NCI-H345 treated with DMSO at 0.1 percent for 48 hours (cell line): ENCODE data around the gene SYCP2.

Experiments
- DNase-seq: peaks from one replicate; lab custom pipeline; 2025; ENCODE audit not compliant: unreplicated experiment; lab: John Stamatoyannopoulos, UW

SYCP2 gene

GRCh38 chr20:59845472-59845871, 88.0 kb downstream of the SYCP2 start:
- no peak for DNase-seq

GRCh38 chr20:59839400-59839799, 94.0 kb downstream of the SYCP2 start:
- no peak for DNase-seq

GRCh38 chr20:59837623-59838394, 95.6 kb downstream of the SYCP2 start:
- no peak for DNase-seq

- DNase-seq: peak; percentile 9
Measured at GRCh38 chr20:59836767-59837166, 96.7 kb downstream of the SYCP2 start.

- DNase-seq: peak; percentile 42
Measured at GRCh38 chr20:59835448-59836395, 97.7 kb downstream of the SYCP2 start.

GRCh38 chr20:59835057-59835447, 98.4 kb downstream of the SYCP2 start:
- peak; percentile 44 for DNase-seq

- DNase-seq: no peak
Measured at GRCh38 chr20:59832406-59833363, 100.8 kb downstream of the SYCP2 start.

- DNase-seq: no peak
Measured at GRCh38 chr20:59831916-59832270, 101.5 kb downstream of the SYCP2 start.

- no peak for DNase-seq
Measured at GRCh38 chr20:59831024-59831915, 102.2 kb downstream of the SYCP2 start.

GRCh38 chr20:59830665-59831023, 102.8 kb downstream of the SYCP2 start:
- no peak for DNase-seq

- no peak for DNase-seq
Measured at GRCh38 chr20:59829786-59830664, 103.4 kb downstream of the SYCP2 start.

GRCh38 chr20:59829054-59829785, 104.2 kb downstream of the SYCP2 start:
- no peak for DNase-seq

- DNase-seq: no peak
Measured at GRCh38 chr20:59828125-59829053, 105.0 kb downstream of the SYCP2 start.

- no peak for DNase-seq
Measured at GRCh38 chr20:59827138-59828056, 106.0 kb downstream of the SYCP2 start.

GRCh38 chr20:59825944-59826759, 107.3 kb downstream of the SYCP2 start:
- peak; percentile 33 for DNase-seq
